IMR-90 (cell line): ENCODE measurements around the gene ACACA. TPM values are rescaled to one million over a fixed set of nuclear protein-coding genes. Genes with fewer than 3 reads are reported as not detected.

Experiments used
- ATAC-seq: fragments of 200-7000 bp; cut with Tn5 transposase; 2 replicates; pipeline ENCODE4 v1.9.1; 2020; ENCODE audit warnings: low read depth, mild to moderate bottlenecking, moderate library complexity
- BruUV-seq: library from RNA; stranded (reverse); fragments of 400-500 nt; replicated peaks from 2 replicates; lab custom pipeline; 2021; lab: Mats Ljungman, UMichigan
- CTCF ChIA-PET: fragments of 300-600 bp; formaldehyde crosslinking; extraction: SDS; loops from one replicate; lab custom pipeline; 2021; ENCODE audit warnings: antibody characterized with exemption; lab: Yijun Ruan, JAX
- POLR2A ChIA-PET: fragments of 300-600 bp; sonication (Branson Sonifier 250); formaldehyde crosslinking; loops from one replicate; lab custom pipeline; 2022; ENCODE audit warnings: antibody characterized with exemption; ENCODE audit not compliant: unreplicated experiment; lab: Charles Lee
- DNase-seq: peaks from one replicate; pipeline ENCODE4 v3.0.0; 2013
- H2AFZ ChIP-seq: replicated peaks from 2 replicates; pipeline ENCODE3; 2013; ENCODE audit warnings: low read length, mild to moderate bottlenecking; ENCODE audit not compliant: poor library complexity
- H2AK5ac ChIP-seq: 2 replicates; pipeline ENCODE4 v1.6.1; 2013; ENCODE audit warnings: low read depth, low read length, inconsistent platforms
- H2AK9ac ChIP-seq: replicated peaks from 2 replicates; pipeline ENCODE3; 2013; ENCODE audit warnings: mild to moderate bottlenecking, low read depth, low read length, moderate library complexity; ENCODE audit not compliant: poor library complexity
- H2BK120ac ChIP-seq: 2 replicates; pipeline ENCODE4 v1.6.1; 2013; ENCODE audit warnings: low read depth, low read length, inconsistent platforms
- H2BK15ac ChIP-seq: 3 replicates; pipeline ENCODE4 v1.6.1; 2013; ENCODE audit warnings: low read depth, low read length, inconsistent platforms
- H2BK20ac ChIP-seq: 2 replicates; pipeline ENCODE4 v1.6.1; 2013; ENCODE audit warnings: low read depth, mild to moderate bottlenecking, inconsistent platforms, low read length, moderate library complexity
- H2BK5ac ChIP-seq: 2 replicates; pipeline ENCODE4 v1.6.1; 2013; ENCODE audit warnings: mild to moderate bottlenecking, low read depth, low read length, inconsistent platforms; ENCODE audit not compliant: poor library complexity, severe bottlenecking
- H3K14ac ChIP-seq: replicated peaks from 2 replicates; pipeline ENCODE4 v1.6.1; 2013; ENCODE audit warnings: low read depth, low read length, inconsistent platforms
- H3K18ac ChIP-seq: 2 replicates; pipeline ENCODE4 v1.6.1; 2013; ENCODE audit warnings: low read depth, low read length, control low read depth
- H3K23ac ChIP-seq: 2 replicates; pipeline ENCODE4 v1.6.1; 2013; ENCODE audit warnings: low read depth, low read length, inconsistent platforms
- H3K27ac ChIP-seq: 2 replicates; pipeline ENCODE4 v1.5.1; 2013; ENCODE audit warnings: mild to moderate bottlenecking, control low read depth, low read length; ENCODE audit not compliant: insufficient read depth
- H3K27me3 ChIP-seq: 2 replicates; pipeline ENCODE4 v1.6.1; 2013; ENCODE audit warnings: low read length; ENCODE audit not compliant: control insufficient read depth, insufficient read depth
- H3K36me3 ChIP-seq: 2 replicates; pipeline ENCODE4 v1.6.1; 2013; ENCODE audit warnings: low read length, mixed read lengths; ENCODE audit not compliant: control insufficient read depth, insufficient read depth
- H3K4ac ChIP-seq: 2 replicates; pipeline ENCODE4 v1.6.1; 2013; ENCODE audit warnings: low read depth, low read length, inconsistent platforms
- H3K4me1 ChIP-seq: 2 replicates; pipeline ENCODE4 v1.6.1; 2013; ENCODE audit warnings: low read length, mixed read lengths; ENCODE audit not compliant: control insufficient read depth, insufficient read depth
- H3K4me2 ChIP-seq: 2 replicates; pipeline ENCODE4 v1.6.1; 2013; ENCODE audit warnings: low read depth, mild to moderate bottlenecking, control low read depth, low read length, moderate library complexity
- H3K4me3 ChIP-seq: 2 replicates; pipeline ENCODE4 v1.5.1; 2013; ENCODE audit warnings: low read depth, mild to moderate bottlenecking, control low read depth, low read length, moderate library complexity; ENCODE audit not compliant: insufficient read depth
- H3K56ac ChIP-seq: 2 replicates; pipeline ENCODE4 v1.6.1; 2013; ENCODE audit warnings: low read length, inconsistent platforms; ENCODE audit not compliant: insufficient read depth; ENCODE audit errors: extremely low read depth
- H3K79me1 ChIP-seq, 2 experiments: 2 replicates each; pipeline ENCODE4 v1.6.1; 2013; ENCODE audit warnings: low read length in 2 of 2, inconsistent platforms in 1 of 2, low read depth in 1 of 2
- H3K9ac ChIP-seq: 2 replicates; pipeline ENCODE4 v1.6.1; 2013; ENCODE audit warnings: low read depth, low read length, control low read depth
- H3K9me1 ChIP-seq: 2 replicates; pipeline ENCODE4 v1.6.1; 2013; ENCODE audit warnings: low read length, inconsistent platforms; ENCODE audit not compliant: insufficient read depth
- H3K9me3 ChIP-seq: 2 replicates; pipeline ENCODE4 v1.6.1; 2013; ENCODE audit warnings: low read length; ENCODE audit not compliant: control insufficient read depth, insufficient read depth
- H4K20me1 ChIP-seq: 2 replicates; pipeline ENCODE4 v1.6.1; 2013; ENCODE audit warnings: low read length, inconsistent platforms; ENCODE audit not compliant: insufficient read depth
- H4K5ac ChIP-seq: 2 replicates; pipeline ENCODE4 v1.6.1; 2013; ENCODE audit warnings: mild to moderate bottlenecking, low read depth, low read length, control low read depth
- H4K8ac ChIP-seq, 2 experiments: 2 replicates each; pipeline ENCODE4 v1.6.1; 2013; ENCODE audit warnings: low read depth in 2 of 2, low read length in 2 of 2, control low read depth in 1 of 2, inconsistent platforms in 1 of 2
- H4K91ac ChIP-seq: 2 replicates; pipeline ENCODE4 v1.6.1; 2013; ENCODE audit warnings: low read depth, low read length, inconsistent platforms; ENCODE audit not compliant: insufficient read depth
- BHLHE40 ChIP-seq: fragments of 150-350 bp; IDR thresholded peaks from 2 replicates; pipeline ENCODE4 v1.6.1; 2016; ENCODE audit warnings: mild to moderate bottlenecking, low read depth, low read length
- ELK1 ChIP-seq: fragments of 150-350 bp; IDR thresholded peaks from 2 replicates; pipeline ENCODE4 v1.6.1; 2016; ENCODE audit warnings: low read depth, mild to moderate bottlenecking, low read length, moderate library complexity, borderline replicate concordance
- MAFK ChIP-seq: IDR thresholded peaks from 2 replicates; pipeline ENCODE4 v1.6.1; 2012; ENCODE audit warnings: low read depth, low read length, improper control_type of control experiment
- MXI1 ChIP-seq: IDR thresholded peaks from 2 replicates; pipeline ENCODE4 v1.6.1; 2012; ENCODE audit warnings: low read depth, mild to moderate bottlenecking, low read length, moderate library complexity, borderline replicate concordance
- NFE2L2 ChIP-seq: fragments of 150-350 bp; IDR thresholded peaks from 2 replicates; pipeline ENCODE4 v1.6.1; 2016; ENCODE audit warnings: low read depth, mild to moderate bottlenecking, low read length
- RAD21 ChIP-seq: IDR thresholded peaks from 2 replicates; pipeline ENCODE4 v1.6.1; 2012; ENCODE audit warnings: low read length, improper control_type of control experiment
- SMC3 ChIP-seq: fragments of 150-350 bp; IDR thresholded peaks from 2 replicates; pipeline ENCODE4 v1.6.1; 2016; ENCODE audit warnings: low read depth, mild to moderate bottlenecking, antibody characterized with exemption, low read length, moderate library complexity
- WGBS, 2 experiments: methylation state at CpG; one replicate each; pipeline versions ENCODE4 v1.1.5 to v1.1.7; 2013; ENCODE audit warnings: missing lambda C conversion rate in 2 of 2; ENCODE audit not compliant: insufficient read length in 1 of 2; ENCODE audit errors: extremely low coverage in 2 of 2; 5-methylcytosine and 5-hydroxymethylcytosine counted together
- dilution Hi-C: fragments of 300-500 bp; cut with HindIII; formaldehyde crosslinking; loops from one replicate; pipeline ENCODE4 v1.14.3; 2018; ENCODE audit warnings: low sequenced_read_pairs; ENCODE audit not compliant: unreplicated experiment
- in situ Hi-C: fragments of 300-500 bp; cut with MboI; formaldehyde crosslinking; loops from 3 replicates; pipeline ENCODE4 v1.14.3; 2019; ENCODE audit warnings: low sequenced_read_pairs, inconsistent platforms, mixed read lengths
- intact Hi-C: fragments of 100-400 bp; cut with micrococcal nuclease; formaldehyde crosslinking; loops from 2 replicates; pipeline ENCODE4 v1.10.0; 2022
- polyA plus RNA-seq, 3 experiments: library from polyadenylated mRNA; depleted of rRNA; stranded (reverse); fragments of >200 nt; gene quantifications; 2 replicates each; pipeline ENCODE4 v1.2.3, GENCODE V29; 2012; ENCODE audit warnings: low replicate concordance in 1 of 3
- total RNA-seq: library from RNA; depleted of rRNA; stranded (reverse); fragments of >200 nt; gene quantifications from 2 replicates; pipeline ENCODE4 v1.2.3, GENCODE V29; 2012

Gene ACACA
- total and polyA plus RNA-seq, 2 of the 4 experiments (the other 2 are of a cell fraction), result 21.3 to 39.1 TPM

- no peak overlapping the region for H3K14ac ChIP-seq
- no CpG with 5 or more reads among the region's 2 CpGs for WGBS, 2 experiments
- in situ Hi-C loops, result no loop called here
Observed at GRCh38 chr17:37213927-37214326, 192.7 kb downstream of the ACACA start.

More at GRCh38 chr17:37213927-37214326, 192.7 kb downstream of the ACACA start:
- no peak overlapping the region for H3K18ac ChIP-seq
- H2BK20ac ChIP-seq, result no peak overlapping the region
- TF ChIP-seq ELK1 (no peak), MAFK (no peak), NFE2L2 (no peak), SMC3 (no peak), MXI1 (no peak), RAD21 (no peak), BHLHE40 (no peak)
- no peaks in the 10 kb centered on the region for H3K27me3 ChIP-seq
- H3K23ac ChIP-seq, result no peak overlapping the region
- no peak overlapping the region for H3K9ac ChIP-seq
- no peaks in the 10 kb centered on the region for H3K9me1 ChIP-seq
- no peak overlapping the region for H2BK120ac ChIP-seq
- H2BK15ac ChIP-seq, result no peak overlapping the region
- H3K56ac ChIP-seq, result no peak overlapping the region
- H4K5ac ChIP-seq, result no peak overlapping the region
- no peaks in the 10 kb centered on the region for H3K4me1 ChIP-seq
- no peak overlapping the region for H2AFZ ChIP-seq
- H3K4me2 ChIP-seq, result no peak overlapping the region
- intact Hi-C loops, result no loop called here
- 0 out of 4 replicates have a peak, but pooled peaks cover 0 to 1% of the 10 kb centered on the region in 2 experiments for H3K79me1 ChIP-seq
- CTCF ChIA-PET, result interaction anchor here (1.6 kb wide), 1 partner anchor 26 kb away, joined by 5 read pairs; no protein-coding TSS in a partner anchor
- DNase-seq, result no peak
- H2BK5ac ChIP-seq, result no peak overlapping the region
- no peak overlapping the region for H3K4me3 ChIP-seq
- H2AK5ac ChIP-seq, result no peak overlapping the region
- no peaks in the 10 kb centered on the region for H4K20me1 ChIP-seq
- BruUV-seq, result no TSS peak
- no peaks in the 10 kb centered on the region for H3K9me3 ChIP-seq
- H3K27ac ChIP-seq, result no peak overlapping the region
- no peak overlapping the region for H2AK9ac ChIP-seq
- POLR2A ChIA-PET, result no interaction called here
- H4K8ac ChIP-seq, result no peak overlapping the region
- H4K91ac ChIP-seq, result no peak overlapping the region
- dilution Hi-C loops, result no loop called here
- no peak for ATAC-seq
- H3K36me3 ChIP-seq, result peaks cover 4% of the 10 kb centered on the region
- no peak overlapping the region for H3K4ac ChIP-seq
